Measurements from ENCODE around the gene CREB5. TPM values are rescaled to one million over a fixed set of nuclear protein-coding genes. Genes with fewer than 3 reads are reported as not detected.

Gene CREB5
- total and polyA plus RNA-seq, 2 experiments from 2014 or later: 2.4 to 4.4 TPM

DNA sequence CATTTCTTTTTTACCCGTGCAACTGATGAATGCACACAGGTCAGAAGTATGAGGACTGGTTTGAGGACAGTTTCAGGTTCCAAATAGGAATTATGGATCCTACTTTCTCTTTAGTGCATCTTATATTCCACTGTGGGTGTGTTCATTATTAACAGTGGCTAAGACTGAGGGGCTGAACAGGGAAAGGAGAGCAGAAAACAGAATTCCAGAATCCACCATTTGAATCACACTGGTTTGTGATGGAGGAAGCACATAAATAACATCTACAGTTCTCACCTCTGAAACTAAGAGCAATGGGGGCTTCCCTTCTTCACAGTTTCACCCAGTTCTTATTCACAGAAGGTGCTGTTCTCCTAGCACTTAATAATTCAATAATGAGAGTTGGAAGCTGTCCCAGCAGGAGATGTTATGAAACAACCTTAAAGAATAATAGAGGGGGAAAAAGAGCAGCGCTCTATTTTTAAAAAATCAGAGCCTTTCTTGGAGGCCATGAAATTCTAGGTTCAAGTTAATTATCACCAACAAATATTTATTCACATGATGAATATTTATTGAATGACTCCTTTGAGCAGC is 205.1 kb downstream of the CREB5 start:
- H3K9me3 Mint-ChIP-seq: no peaks in the 10 kb centered on the region

DNA sequence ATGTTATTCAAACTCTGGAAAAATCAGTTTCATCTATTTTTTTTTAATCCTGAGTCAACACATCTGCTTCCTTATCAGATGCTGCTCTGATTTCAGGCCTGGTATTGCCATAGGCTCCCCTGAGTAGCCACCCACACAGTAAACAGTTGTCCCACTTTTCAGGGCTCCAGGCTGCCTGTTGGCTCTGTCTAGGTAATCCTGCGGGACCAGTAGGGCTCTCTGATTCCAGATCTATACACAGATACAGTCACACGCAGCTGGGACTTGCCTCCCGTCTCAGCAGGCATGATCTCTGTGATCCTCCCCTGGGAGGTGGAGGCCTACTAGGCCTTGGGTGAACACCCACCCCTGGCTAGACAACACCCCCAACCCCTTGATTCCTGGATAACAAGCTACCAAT is 206.1 kb downstream of the CREB5 start:
- Histone ChIP-seq H3K4me3 (no peak overlapping the region), H3K9me2 (ENCODE audit: insufficient read depth) (no peaks in the 10 kb centered on the region), H3K4me1 (ENCODE audit: insufficient read depth) (no peaks in the 10 kb centered on the region), H3K4me2 (no peak overlapping the region), H2AFZ (no peak overlapping the region), H3K27ac (ENCODE audit: low read depth) (no peak overlapping the region), H3K36me3 (ENCODE audit: insufficient read depth) (no peaks in the 10 kb centered on the region), H3K27me3 (ENCODE audit: insufficient read depth) (no peaks in the 10 kb centered on the region), H3K79me2 (replicated peaks; ENCODE audit: insufficient read depth) (no peaks in the 10 kb centered on the region), H4K20me1 (replicated peaks; ENCODE audit: insufficient read depth) (no peaks in the 10 kb centered on the region), H3F3A (replicated peaks; ENCODE audit: low read depth) (no peaks in the 10 kb centered on the region)
- Mint-ChIP-seq H3K9me3 (no peaks in the 10 kb centered on the region), H3K36me3 (ENCODE audit: low read depth) (no peaks in the 10 kb centered on the region), H3K27ac (no peak overlapping the region), H3K4me1 (no peaks in the 10 kb centered on the region), H3K27me3 (ENCODE audit: insufficient read depth, low read depth, poor library complexity) (peaks cover 1% of the 10 kb centered on the region), H3K4me3 (no peak overlapping the region)
- ATAC-seq (no peak), DNase-seq (ENCODE audit: low spot score) (no peak)
- TF ChIP-seq, protein P1, sequence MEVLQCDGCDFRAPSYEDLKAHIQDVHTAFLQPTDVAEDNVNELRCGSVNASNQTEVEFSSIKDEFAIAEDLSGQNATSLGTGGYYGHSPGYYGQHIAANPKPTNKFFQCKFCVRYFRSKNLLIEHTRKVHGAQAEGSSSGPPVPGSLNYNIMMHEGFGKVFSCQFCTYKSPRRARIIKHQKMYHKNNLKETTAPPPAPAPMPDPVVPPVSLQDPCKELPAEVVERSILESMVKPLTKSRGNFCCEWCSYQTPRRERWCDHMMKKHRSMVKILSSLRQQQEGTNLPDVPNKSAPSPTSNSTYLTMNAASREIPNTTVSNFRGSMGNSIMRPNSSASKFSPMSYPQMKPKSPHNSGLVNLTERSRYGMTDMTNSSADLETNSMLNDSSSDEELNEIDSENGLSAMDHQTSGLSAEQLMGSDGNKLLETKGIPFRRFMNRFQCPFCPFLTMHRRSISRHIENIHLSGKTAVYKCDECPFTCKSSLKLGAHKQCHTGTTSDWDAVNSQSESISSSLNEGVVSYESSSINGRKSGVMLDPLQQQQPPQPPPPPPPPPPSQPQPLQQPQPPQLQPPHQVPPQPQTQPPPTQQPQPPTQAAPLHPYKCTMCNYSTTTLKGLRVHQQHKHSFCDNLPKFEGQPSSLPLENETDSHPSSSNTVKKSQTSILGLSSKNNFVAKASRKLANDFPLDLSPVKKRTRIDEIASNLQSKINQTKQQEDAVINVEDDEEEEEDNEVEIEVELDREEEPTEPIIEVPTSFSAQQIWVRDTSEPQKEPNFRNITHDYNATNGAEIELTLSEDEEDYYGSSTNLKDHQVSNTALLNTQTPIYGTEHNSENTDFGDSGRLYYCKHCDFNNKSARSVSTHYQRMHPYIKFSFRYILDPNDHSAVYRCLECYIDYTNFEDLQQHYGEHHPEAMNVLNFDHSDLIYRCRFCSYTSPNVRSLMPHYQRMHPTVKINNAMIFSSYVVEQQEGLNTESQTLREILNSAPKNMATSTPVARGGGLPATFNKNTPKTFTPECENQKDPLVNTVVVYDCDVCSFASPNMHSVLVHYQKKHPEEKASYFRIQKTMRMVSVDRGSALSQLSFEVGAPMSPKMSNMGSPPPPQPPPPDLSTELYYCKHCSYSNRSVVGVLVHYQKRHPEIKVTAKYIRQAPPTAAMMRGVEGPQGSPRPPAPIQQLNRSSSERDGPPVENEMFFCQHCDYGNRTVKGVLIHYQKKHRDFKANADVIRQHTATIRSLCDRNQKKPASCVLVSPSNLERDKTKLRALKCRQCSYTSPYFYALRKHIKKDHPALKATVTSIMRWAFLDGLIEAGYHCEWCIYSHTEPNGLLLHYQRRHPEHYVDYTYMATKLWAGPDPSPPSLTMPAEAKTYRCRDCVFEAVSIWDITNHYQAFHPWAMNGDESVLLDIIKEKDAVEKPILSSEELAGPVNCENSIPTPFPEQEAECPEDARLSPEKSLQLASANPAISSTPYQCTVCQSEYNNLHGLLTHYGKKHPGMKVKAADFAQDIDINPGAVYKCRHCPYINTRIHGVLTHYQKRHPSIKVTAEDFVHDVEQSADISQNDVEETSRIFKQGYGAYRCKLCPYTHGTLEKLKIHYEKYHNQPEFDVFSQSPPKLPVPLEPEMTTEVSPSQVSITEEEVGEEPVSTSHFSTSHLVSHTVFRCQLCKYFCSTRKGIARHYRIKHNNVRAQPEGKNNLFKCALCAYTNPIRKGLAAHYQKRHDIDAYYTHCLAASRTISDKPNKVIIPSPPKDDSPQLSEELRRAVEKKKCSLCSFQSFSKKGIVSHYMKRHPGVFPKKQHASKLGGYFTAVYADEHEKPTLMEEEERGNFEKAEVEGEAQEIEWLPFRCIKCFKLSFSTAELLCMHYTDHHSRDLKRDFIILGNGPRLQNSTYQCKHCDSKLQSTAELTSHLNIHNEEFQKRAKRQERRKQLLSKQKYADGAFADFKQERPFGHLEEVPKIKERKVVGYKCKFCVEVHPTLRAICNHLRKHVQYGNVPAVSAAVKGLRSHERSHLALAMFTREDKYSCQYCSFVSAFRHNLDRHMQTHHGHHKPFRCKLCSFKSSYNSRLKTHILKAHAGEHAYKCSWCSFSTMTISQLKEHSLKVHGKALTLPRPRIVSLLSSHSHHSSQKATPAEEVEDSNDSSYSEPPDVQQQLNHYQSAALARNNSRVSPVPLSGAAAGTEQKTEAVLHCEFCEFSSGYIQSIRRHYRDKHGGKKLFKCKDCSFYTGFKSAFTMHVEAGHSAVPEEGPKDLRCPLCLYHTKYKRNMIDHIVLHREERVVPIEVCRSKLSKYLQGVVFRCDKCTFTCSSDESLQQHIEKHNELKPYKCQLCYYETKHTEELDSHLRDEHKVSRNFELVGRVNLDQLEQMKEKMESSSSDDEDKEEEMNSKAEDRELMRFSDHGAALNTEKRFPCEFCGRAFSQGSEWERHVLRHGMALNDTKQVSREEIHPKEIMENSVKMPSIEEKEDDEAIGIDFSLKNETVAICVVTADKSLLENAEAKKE (CRISPR knock-in tag; IDR thresholded peaks at IDR 0.05): no peak
- TF ChIP-seq EZH2phosphoT487 (IDR thresholded peaks at IDR 0.05; ENCODE audit: unreplicated experiment): no peak
- TF ChIP-seq, protein P2, sequence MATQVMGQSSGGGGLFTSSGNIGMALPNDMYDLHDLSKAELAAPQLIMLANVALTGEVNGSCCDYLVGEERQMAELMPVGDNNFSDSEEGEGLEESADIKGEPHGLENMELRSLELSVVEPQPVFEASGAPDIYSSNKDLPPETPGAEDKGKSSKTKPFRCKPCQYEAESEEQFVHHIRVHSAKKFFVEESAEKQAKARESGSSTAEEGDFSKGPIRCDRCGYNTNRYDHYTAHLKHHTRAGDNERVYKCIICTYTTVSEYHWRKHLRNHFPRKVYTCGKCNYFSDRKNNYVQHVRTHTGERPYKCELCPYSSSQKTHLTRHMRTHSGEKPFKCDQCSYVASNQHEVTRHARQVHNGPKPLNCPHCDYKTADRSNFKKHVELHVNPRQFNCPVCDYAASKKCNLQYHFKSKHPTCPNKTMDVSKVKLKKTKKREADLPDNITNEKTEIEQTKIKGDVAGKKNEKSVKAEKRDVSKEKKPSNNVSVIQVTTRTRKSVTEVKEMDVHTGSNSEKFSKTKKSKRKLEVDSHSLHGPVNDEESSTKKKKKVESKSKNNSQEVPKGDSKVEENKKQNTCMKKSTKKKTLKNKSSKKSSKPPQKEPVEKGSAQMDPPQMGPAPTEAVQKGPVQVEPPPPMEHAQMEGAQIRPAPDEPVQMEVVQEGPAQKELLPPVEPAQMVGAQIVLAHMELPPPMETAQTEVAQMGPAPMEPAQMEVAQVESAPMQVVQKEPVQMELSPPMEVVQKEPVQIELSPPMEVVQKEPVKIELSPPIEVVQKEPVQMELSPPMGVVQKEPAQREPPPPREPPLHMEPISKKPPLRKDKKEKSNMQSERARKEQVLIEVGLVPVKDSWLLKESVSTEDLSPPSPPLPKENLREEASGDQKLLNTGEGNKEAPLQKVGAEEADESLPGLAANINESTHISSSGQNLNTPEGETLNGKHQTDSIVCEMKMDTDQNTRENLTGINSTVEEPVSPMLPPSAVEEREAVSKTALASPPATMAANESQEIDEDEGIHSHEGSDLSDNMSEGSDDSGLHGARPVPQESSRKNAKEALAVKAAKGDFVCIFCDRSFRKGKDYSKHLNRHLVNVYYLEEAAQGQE (IDR thresholded peaks at IDR 0.05; ENCODE audit: unreplicated experiment): no peak

More for the DNA sequence above, 205.1 kb downstream of the CREB5 start:
- ATAC-seq (no peak), DNase-seq (ENCODE audit: low spot score) (no peak)
- Histone ChIP-seq H4K20me1 (replicated peaks; ENCODE audit: insufficient read depth) (no peaks in the 10 kb centered on the region), H3K27ac (ENCODE audit: low read depth) (no peak overlapping the region), H3K27me3 (ENCODE audit: insufficient read depth) (no peaks in the 10 kb centered on the region), H3K79me2 (replicated peaks; ENCODE audit: insufficient read depth) (no peaks in the 10 kb centered on the region), H2AFZ (no peak overlapping the region), H3K4me2 (no peak overlapping the region), H3K4me1 (ENCODE audit: insufficient read depth) (no peaks in the 10 kb centered on the region), H3K9me2 (ENCODE audit: insufficient read depth) (no peaks in the 10 kb centered on the region), H3F3A (replicated peaks; ENCODE audit: low read depth) (no peaks in the 10 kb centered on the region), H3K36me3 (ENCODE audit: insufficient read depth) (no peaks in the 10 kb centered on the region), H3K4me3 (no peak overlapping the region)
- no peaks in the 10 kb centered on the region for H3K36me3 Mint-ChIP-seq (ENCODE audit: low read depth)
- no peak for TF ChIP-seq EZH2 (IDR thresholded peaks at IDR 0.05; ENCODE audit: low read depth, unreplicated experiment)
- no peak for TF ChIP-seq STAT1 (IDR thresholded peaks at IDR 0.05; ENCODE audit: unreplicated experiment)
- TF ChIP-seq, protein P2 (IDR thresholded peaks at IDR 0.05; ENCODE audit: unreplicated experiment): no peak
- TF ChIP-seq EZH2phosphoT487 (IDR thresholded peaks at IDR 0.05; ENCODE audit: unreplicated experiment): no peak
- H3K27ac Mint-ChIP-seq: no peak overlapping the region
- no peaks in the 10 kb centered on the region for H3K4me1 Mint-ChIP-seq
- peaks cover 1% of the 10 kb centered on the region for H3K27me3 Mint-ChIP-seq (ENCODE audit: insufficient read depth, low read depth, poor library complexity)
- H3K4me3 Mint-ChIP-seq: no peak overlapping the region
